UCSD-AML1 (cell line): ENCODE data around the gene SLC39A11.
"Not testable (repeated sequence)": the region's sequence is repeated elsewhere in the genome, so short reads cannot be mapped to it uniquely, and the experiment has no call there.

ENCODE experiments used
- DNase-seq: peaks from one replicate; lab custom pipeline; 2025; ENCODE audit not compliant: unreplicated experiment; lab: John Stamatoyannopoulos, UW

The SLC39A11 gene

DNA sequence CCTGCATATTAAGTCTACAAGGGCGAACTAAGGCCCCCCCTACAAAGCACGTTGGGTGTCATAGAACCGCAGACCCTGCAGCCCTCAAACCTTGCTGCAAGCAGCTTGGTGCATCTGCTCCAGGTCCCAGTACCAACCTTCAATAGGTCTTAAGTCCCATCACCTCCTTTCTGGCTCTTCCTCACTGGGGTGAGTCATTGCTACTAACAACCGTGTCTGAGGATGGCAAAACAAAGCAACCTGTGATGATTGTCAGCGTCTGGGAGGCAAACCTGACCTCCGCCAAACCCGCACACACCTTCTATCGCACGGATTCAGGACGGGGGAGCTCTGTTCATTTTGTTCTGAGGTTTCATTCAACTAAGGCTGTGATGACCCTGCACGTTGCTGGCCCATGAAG, 138.9 kb downstream of the SLC39A11 start:
- no peak for DNase-seq

DNA sequence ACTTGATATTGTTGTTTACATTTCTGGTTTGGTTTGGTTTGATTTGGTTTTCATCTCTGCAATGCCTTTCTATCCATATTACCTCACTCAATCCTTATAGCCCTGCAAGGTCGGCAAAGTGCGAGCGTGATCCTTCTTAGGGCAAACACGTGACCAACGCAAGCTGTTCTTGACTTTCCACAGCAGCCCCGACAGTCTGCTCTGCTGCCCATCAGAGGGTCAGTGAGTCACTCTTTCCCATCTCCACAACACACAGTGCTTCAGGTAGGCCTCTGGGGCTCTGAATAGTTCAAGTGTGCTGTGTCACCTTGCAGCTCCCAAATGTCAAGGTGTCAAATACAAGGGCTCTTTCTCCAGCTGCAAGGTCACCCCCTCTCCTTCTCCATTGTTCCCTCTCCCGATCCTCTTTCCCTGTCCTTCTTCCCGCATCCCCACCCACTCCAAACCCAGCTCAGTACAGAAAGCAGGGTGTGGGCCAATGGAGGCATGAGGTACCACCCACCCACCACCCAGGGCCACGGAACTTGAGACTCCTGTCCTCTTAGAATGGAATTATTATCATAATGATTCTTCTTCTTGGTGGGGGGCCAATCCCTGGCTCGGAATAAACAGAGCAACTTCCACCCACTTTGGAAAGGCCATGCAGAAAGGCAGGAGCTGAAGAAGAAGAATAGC, 139.7 kb downstream of the SLC39A11 start:
- no peak for DNase-seq

DNA sequence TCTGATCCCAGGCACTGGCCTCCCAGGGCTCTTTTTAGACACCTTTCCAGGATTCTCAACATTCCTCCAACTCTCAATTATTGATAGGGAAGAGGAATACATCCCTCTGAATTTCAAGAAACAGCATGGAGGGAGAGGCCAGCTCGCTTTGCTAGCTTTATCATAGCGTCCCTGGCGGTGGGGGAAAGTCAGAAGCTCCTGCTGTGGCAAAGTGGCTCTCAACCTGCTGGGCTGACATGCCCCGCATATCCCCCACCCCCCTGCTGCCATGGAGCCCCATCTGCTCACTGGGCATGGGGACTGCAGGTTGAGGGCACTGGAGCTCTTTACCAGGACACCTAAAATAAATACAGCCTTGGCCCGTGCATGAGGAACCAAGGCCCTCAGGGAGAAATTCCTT, 140.3 kb downstream of the SLC39A11 start:
- DNase-seq = no peak

DNA sequence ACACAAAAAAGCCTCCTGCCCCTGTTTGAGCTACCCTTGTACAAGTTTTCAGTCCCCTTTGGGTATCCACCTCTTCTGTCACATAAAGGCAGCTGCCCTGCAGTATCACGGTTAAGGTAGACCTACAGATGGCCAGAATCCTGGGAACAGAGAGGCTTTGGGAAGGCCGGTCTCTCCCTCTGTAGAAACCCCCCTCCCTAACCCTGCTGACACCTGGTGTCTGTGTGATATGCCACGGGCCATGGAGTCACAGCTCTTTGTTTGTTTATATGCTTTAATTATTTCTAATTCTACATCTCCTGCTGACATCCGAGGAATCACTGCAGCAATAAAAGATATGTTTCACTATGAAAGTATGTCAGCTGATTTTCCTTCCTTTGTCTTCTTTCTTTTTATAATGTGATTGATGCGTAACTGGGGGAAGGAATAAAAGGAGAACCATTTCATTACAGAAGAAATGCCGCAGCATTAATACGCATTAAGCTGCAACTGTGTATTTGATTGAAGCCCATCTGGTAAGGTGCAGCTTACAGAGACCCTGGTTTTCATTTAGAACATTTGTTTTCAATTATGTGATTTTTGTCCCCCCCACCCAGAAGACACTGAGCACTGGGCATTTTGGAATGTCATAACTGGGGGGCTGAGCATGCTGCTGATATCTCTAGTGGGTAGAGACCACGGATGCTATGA, 142.1 kb downstream of the SLC39A11 start:
- no peak for DNase-seq

DNA sequence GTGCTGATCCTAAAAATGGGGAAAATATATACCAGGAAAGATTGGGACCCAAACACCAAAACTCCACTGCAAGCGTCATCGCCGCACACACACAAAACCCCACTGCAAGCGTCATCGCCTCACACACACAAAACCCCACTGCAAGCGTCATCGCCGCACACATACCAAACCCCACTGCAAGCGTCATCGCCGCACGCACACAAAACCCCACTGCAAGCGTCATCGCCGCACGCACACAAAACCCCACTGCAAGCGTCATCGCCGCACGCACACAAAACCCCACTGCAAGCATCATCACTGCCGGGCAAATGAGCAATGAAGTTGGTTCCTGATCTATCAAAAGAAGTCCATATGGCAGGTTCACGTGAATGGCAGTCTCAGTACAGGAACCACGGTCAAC, 144.4 kb downstream of the SLC39A11 start:
- no peak for DNase-seq

DNA sequence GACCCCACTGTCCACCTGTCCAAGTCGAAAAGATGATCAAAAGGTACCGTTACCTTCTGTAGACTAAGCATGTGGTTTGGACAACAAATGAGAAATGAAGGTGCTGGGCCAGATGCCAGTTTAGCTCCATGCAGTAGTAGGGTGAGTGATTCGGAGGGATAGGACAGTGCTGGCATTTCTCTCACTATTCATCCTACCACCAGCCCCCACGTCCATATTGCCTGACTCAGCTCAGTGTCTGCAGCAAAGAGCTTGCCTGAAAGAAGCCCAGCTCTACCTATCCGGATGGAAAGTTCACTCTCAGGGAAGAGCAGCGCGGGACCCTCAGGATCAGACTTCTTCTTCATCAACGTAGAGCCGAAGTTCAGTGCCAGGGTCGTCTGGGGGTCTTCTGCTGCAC, 145.0 kb downstream of the SLC39A11 start:
- no peak for DNase-seq

DNA sequence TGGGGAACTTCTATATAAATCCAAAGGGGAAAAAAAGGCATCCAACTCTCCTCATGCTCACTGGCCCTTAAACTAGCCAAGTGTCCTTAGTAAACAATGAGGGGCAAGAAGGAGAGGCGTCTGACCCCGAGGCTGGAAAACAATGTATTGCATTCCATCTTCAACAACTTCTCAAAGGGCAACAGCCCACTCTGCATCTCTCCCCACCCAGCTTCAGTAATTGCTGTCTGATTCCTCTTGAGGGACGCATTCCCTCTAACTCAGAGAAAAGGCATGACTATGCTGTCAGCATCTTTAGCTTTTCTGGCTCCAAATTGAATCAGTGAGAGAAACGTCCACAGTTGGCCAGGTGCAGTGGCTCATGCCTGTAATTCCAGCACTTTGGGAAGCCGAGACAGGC, 145.8 kb downstream of the SLC39A11 start:
- no peak for DNase-seq

DNA sequence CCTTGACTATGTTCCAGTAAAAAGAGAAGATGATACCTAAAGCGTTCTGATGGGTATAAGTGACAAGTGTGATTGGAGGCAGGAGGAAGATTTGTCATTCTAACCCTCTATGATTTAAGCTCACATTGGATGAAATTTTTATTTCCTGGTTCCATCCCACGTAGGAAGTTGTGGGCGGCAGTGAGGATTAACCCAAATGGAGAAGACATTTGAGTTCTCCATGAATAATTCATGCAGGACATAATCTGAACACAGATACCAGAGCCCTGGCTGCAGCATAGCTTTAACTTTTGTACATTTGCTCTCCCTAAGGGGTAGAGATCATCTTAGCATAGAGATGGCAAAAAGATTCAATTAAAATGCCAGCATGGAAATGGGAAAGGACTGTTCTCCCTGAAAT, 146.3 kb downstream of the SLC39A11 start:
- DNase-seq = no peak

DNA sequence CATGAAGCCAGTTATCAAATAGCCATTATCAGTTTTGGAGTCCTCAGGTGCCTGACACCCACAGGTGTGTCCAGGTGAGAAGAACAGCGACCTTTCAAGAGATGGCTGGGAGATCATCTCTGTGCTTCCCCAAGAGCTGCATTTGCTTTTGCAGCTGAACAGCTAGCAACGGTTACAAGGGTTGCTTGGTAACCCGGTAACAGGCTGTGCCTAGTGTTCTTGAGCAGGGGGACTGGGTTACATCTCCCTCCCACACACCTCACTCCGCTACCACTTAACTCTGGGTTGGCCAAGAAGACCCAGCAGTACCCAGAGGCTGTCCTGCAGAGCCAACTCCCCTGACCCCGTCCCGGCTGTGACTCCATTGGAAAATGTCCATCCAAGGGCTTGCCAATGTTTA, 147.0 kb downstream of the SLC39A11 start:
- DNase-seq = no peak

DNA sequence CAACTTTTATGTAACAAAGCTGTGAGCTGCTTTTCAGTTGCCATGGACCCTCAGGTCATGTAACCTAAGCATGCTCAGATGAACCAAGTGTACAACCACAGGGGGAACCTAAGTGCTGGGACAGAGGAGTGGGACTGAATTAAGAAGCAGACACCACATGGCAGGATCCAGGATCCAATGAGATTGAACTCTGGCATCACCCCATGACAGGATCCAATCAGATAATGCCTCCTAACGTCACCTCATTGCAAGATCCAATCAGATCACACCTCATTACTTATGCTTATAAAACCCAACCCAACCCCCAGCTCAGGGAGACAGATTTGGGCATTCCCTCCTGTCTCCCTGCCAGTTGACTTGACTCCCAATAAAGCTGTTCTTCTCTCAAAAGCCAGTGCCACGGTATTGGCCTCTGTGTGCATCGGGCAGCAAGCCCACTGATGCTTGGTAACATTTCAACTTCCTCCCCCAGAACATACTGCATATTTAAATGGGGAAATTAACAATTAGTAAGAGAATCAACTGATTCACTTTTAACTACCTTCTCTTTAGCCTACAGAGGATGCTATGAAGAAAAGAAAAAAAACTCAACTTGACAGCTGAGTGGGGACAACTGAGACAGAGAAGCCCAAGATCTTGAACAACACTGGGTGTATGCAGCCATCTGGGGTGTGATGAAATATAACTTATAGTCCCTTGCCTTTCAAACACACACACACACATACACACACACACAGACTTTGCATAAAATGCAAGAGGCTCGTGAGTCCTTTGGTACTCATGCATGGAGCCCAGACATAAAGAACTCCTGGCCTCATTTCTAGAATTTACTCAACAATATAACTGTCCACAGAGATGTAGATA, 148.4 kb downstream of the SLC39A11 start:
- no peak for DNase-seq

DNA sequence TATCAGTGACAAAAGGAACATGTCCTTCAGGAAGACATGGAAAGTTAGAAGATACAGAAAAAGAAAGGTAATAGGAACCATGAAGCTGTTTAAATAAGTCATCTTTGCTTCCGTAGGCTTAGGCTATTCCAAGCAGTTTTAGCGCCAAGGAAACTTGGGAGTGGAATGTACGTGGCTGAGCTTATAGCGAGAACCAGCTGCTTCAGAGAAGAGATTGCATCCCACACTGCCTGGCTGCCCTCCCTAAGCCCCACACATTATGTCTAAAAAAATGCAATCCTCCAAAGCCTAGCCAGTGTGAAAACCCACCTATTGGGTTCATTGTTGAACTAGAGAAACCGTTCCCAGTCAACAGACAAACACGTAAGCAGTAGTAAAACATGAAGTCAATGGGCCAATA, 149.9 kb downstream of the SLC39A11 start:
- no peak for DNase-seq

DNA sequence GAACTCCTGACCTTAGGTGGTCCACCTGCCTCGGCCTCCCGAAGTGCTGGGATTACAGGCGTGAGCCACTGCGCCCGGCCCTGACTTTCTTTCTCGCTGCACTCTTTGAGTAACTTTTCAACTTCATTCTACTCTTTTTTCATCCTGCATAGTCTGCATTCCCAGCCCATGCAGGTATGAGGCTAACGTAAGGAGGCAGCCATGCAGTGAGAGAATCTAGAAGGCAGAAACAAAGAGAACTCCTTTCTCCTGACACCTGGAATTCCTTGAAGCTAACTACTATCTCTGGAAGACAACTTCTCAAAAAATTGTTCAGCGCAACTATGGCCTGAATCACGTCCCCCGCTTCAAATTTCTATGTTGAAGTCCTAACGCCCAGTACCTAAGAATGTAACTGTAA, 152.0 kb downstream of the SLC39A11 start:
- DNase-seq = no peak

DNA sequence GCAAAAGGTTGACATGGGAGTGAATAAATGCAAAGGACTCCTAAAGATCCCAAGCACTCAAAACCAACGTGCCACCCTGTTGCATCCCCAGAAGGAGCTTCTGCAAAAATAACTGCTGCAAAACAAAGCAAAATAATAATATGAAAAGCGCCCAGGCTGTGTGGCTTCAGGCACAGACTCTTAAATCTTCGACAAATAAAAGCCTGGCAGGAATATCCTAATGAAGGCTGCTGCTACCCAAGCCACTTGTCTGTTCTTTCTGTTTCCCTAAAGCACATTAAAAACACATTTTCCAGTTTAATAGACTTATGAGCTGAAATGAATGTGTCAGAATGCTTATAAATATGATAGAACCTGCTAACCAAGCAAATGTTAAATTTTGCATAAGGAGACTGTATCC, 154.0 kb downstream of the SLC39A11 start:
- no peak for DNase-seq

DNA sequence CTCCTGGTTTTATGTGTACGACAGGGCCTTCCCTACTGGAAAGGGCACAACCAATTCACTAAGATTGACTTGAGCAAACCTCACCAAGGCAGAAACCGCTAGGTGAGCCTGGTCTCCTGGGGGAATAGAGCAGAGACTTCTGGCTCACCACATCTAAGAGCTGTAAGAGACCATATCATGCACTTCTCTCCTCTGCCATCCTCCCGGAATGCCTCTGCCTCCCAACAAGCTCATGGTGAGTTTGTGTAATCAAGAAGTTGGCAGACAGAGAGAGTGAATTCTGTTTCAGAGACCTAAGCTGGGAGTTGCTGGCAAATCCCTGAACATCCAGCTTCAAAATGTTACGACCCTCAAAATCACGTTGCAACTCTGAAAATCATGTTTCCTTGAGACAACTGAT, 154.8 kb downstream of the SLC39A11 start:
- no peak for DNase-seq

DNA sequence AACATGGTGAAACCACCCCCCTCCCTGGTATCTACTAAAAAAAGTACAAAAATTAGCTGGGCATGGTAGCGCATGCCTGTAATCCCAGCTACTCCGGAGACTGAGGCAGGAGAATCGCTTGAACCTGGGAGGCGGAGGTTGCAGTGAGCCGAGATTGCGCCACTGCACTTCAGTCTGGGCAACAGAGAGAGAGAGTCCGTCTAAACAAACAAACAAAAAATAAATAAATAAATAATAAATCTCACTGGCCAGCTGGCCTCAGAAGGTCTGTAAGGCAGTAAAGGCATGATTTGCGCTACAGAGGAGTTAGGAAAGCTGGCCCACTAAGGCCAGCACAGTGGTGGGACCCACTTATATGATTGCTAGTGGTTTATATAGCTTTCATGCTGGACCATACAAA, 155.2 kb downstream of the SLC39A11 start:
- not testable (repeated sequence) for DNase-seq

DNA sequence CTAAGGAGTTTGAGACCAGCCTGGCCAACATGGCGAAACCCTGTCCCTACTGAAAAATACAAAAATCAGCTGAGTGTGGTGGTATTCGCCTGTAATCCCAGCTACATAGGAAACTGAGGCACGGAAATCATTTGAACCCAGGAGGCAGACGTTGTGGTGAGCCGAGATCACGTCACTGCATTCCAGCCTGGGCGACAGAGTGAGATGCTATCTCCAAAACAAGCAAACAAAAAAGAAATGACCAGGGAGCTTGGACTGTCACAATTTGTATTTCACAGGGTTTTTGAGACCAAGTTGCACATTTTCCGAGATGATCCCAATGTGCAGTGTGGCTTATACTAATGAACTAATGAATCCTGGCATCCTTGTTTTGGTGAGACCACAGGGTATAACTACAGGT, 156.5 kb downstream of the SLC39A11 start:
- DNase-seq = no peak

DNA sequence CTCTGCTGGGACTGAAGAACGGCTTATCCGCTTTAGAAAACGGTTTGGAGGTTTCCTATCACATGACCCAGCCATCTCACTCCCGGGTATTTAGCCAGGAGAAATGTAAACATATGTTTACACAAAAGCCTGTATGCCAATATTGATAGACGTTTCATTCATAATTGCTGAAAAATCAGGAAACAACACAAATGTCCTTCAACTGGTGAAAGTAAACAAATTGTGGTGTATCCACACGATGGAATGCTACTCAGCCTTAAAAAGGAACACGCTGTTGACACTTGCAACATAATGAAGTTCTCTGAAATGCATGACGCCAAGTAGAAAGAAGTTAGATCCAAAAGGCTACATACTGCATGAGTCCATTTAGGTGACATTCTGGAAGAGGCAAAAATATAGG, 157.6 kb downstream of the SLC39A11 start:
- no peak for DNase-seq

DNA sequence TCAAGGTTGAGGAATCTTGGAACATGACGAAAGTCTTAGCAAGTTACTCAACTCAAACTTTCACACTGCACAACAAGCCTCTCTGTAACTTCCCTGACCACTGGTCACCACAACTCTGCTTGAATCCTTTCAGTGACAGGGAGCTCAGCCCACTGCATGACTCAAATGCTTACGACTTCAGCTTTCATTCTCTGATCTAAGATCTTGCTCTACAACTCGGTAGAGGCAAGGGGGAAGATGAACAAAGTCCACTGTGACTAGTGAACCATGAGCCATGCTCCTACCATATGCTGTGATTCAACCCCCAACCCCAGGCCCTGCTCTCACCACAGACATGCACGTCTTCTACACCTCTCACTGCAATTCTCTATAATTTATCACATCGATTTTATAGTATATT, 160.9 kb downstream of the SLC39A11 start:
- DNase-seq = no peak

DNA sequence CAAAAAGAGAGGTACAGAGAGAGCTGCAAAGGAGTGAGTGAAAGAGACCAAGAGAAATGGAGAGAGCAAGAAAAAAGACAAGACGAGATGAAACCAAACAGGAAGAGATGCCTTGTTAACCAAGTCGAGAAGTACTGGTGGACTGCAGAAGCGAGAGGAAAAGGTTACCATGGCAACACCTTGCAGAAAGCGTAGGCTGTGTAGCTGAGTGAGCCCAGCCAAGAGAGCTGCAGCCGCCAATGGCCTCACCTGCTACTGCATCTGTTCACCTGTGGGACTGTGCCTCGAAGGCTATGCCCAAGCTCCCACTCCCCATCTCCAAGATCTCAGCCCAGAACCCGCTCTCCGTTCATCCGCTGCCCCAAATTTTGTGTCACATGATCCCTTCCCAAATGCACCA, 161.3 kb downstream of the SLC39A11 start:
- DNase-seq = no peak

DNA sequence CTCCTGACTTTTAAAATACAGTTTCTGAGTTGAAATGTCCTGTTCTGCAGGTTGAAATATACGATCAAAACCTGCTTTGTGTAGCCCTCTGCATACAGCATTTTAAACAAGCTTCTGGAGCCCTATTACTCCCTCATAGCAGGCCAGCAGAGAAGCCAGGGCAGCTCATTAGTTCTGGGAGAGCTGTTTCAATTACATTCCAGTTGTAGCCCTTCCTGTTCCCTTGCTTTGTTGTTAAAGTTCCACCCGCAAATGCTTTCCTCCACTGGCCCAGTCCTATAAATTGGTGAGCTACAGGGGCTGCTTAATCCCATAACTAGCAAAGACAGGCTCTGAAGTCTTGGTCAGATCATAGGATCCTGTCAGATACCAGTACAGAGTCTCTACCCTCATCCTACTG, 162.5 kb downstream of the SLC39A11 start:
- DNase-seq = no peak

DNA sequence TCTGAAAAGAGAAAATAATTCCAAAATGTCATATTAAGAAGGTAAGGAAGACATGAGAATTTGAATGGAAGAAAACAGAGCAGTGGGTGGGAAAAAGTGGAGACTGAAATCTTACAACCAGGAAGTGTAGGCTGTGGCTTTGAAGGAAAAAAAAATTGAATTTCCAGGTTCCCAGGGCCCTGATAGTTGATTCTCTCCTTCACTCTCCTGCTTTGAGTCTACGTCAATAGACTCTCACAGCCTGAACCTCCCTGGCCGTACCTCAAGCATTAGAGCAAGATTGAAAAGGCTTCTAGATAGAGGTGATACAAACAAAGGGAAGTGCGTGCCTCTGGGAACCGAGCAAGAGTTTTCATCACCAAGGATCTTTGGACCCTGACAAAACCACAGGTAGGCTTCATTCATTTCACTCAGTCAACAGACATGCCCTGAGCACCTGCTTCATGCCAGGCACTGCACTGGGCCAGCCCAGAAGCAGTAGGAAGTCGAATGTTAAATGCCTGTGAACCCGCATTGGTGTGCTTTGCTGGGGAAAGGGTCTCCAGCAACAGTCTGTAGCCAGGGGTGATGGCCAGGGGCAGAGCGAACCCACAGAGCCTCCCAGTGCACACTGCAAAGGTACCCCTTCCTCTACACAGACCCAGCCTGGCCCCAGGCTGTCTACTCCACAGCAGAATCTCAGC, 163.9 kb downstream of the SLC39A11 start:
- DNase-seq = no peak

DNA sequence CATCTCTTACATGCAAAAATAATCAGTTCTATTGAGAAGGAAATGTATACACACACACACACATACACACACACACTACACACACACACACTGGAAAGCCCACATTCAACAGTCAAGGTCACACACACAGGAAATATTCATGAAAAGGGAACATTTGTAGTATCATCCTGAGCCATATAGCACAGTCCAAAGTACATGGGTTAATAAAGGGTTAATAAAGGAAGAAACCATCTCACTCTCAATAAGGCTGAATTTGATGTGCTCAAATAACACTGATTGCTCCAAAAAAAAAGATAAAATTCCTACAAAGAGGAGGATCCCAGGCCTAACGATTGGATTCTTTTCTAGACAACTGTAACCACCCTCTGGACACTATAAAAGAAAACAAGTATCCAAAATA, 164.7 kb downstream of the SLC39A11 start:
- no peak for DNase-seq
